GM19324 (cell line): Measurements from ENCODE around the gene KCNIP4.

ENCODE experiments used
- ATAC-seq: cut with Tn5 transposase; IDR thresholded peaks from one replicate; pipeline ENCODE4 v1.9.1; 2021; ENCODE audit warnings: mild to moderate bottlenecking, moderate library complexity; ENCODE audit not compliant: unreplicated experiment, low FRiP score

Gene KCNIP4

DNA sequence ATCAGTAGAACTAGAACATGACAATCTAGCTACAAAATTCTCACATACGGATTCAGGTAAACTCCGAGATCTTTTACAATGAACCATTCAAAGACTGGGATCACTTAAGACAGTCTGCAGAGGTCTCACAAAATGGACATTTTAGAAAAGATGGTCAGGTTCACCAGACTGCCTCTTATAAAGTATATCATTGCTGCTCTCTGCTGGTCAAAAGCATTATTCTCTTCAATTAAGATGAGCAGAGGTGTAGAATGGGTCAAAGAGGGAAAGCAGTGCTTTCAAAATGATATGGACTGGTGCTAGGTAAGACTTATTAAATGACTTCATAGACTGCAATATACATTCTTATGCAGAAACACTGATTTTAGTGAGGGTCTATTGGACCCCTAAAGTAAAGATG is 813.6 kb downstream of the KCNIP4 start:
- ATAC-seq = no peak

DNA sequence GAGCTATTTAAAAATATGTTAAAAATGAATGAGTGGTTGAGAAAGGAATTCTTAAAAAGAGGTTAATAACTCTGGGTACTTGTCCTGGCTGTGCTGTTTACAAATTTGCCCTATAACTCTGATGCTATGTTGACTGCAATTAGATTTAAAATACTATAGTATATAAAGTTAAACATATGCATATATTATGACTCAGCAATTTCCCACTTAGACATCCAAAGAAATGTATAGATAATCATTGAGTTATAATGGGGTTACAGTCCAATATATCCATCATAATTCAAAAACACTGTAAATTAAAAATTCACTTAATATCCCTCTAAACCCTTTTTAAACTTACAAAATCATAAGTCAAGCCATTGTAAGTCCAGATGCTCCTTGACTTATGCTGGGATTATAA is 818.0 kb downstream of the KCNIP4 start:
- ATAC-seq = no peak

DNA sequence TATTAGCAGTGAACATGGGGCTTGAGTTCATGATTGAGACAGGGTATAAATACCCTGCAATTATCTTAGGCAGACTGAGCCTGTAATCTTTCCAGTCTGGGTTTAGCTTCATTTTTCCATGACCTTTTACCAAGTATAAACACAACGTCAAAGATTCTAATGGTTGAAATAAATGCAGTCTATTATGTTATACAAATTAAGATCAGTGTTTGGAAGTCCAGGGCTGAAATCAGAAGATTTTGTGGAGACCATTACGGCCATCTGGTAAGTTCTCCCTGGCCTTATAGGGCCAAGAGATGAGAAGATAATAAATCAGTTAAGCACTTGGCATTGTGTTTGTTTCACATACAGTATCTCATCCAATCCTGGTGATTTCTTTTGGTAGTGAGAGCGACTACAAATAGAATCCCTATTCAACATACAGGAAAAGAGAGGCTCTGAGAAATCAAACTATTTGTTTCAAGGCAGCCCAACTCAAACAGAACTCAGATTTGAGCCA is 822.5 kb downstream of the KCNIP4 start:
- ATAC-seq = no peak

DNA sequence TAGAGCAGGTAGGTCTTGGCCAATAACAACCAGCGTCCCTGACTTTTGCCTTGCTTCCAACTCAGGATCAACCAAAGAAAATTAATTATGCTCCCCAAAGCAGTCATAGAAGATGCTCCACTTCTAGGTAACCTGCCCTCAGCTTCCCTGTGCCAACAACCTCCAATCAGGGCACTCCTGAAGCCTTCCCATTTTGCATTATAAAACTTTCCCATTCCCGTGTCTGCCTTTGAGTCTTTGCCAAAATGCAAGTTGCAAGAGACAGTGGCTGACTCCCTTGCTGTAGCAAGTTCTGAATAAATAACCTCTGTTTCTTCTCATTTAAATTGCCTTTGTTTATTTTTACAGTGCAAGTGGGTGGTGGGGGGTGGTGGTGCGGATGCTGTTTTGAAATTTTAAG is 830.3 kb downstream of the KCNIP4 start:
- ATAC-seq = no peak

DNA sequence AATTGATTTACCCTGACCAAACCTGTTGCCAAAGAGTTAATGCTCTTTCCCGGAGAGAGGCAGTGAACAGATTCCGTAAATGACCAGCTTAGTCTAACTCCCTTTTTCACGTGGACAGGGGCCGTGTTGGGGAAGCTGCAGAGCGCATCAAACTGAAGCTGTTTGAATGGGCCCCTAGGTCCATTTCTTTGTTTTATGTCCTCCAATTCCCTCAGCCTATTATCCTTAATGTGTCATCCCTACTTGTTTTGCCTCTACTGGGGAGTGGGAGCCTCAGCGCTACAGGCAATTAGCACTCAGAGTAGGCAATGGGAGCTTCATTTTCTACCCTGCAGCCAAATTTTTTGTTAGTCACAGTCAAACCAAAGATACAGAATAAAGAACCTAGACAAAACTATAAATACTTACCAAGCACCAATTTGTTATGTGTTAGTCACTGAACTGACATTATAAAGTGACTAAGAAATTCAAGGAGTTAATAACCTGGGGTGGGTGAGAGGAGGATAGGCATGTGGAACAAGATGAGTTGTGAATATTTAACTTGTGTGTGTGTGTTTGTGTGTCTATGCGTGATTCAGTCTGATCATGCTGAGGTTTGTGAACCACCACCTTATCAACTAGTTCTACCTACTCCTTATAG is 830.9 kb downstream of the KCNIP4 start:
- no peak for ATAC-seq

DNA sequence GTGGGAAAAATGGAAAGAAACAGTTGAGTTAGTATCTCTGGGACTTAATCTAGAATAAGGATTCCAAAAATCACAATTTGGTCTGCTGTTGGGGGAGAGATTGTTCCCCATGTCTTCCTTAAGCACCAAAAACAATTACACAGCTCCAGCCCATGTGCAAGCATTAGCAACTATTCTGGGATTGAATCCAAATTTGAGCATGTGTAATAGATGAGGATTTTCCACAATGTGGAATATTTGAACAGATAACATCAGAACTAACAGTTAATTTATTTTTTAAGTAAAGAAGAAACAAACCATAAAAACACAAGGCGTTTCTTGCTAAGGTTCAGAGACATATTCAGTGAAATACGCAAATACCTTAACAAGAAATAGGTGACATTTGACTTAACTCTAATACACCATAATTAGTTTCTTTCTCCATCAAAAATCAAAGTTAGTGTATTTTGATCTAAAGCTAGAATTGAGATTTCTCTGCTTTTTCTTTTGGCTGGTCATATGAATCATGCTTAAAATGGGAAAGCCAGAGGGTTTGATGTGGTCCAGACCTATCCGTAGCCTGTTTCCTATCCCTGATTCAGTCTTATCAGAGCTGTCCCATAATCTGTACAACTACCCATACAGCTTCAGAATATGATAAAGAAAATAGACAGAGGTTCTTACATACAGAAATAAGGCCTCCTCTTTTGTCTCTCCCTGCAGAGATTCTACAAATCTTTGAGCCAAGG is 834.9 kb downstream of the KCNIP4 start:
- ATAC-seq = no peak

DNA sequence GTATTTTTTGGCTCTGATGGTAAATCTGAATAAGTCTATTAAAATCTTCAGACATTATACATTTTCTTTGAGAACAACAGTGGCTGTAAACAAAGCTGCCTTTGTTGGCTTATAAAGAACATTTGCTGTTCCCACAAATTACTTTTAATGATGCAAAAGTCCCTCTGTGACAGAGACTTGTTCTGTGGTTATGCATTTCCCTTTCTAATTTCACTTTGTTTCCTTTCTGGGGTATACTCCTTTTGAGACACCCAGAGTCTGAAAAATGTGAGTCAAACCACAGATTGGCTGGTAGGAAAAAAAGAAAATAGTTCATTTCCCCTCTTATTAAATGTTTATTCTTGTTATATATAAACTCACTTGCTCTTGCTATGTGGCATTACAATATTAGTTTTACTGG is 845.9 kb downstream of the KCNIP4 start:
- ATAC-seq = no peak

DNA sequence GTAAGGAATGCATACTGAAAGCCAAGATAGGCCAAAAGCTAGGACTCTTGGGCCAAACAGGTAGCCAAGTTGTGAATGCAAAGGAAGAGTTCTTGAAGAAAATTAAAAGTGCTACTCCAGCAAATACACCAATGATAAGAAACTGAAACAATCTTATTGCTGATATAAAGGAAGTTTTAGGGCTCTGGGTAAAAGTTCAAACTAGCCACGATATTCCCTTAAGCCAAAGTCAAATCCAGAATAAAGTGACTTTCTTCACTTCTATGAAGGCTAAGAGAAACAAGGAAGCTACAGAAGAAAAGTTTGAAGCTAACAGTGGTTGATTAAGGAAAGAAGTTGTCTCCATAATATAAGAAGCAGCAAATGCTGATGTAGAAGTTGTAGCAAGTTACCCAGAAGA is 850.7 kb downstream of the KCNIP4 start:
- no peak for ATAC-seq

DNA sequence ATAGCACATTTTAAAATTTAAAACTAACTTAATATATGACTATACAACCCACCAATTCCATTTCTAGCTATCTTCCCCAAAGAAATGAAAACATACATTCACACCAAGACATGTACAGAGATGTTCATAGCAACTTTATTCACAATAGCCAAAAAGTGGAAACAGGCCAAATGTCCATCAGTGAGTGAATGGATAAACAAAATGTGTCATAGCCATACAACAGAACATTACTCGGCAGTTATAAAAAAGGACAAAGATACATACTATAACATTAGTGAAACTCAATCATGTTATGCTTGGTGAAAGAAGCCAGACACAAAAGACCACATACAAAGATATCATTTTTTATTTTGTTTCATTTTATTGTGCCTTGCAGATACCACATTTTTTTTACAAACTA is 851.5 kb downstream of the KCNIP4 start:
- no peak for ATAC-seq

DNA sequence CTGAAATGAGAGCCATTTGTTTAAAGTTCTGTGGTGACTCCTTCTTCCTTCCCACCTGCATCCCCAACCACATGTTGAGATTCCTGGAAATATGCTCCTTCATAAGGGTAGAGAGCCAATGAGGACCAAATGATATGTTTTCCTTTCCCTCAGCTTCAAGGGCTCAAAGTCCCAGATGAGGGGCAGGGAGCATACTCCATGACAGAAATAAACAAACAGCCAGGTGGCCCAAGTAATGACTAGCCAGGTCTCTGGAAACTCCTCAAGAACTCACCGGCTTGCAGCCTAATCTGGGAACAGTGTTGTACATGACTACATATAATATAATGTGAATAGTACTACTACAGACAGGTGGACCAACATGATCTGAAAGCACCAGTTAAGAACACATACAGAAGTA is 856.0 kb downstream of the KCNIP4 start:
- no peak for ATAC-seq

DNA sequence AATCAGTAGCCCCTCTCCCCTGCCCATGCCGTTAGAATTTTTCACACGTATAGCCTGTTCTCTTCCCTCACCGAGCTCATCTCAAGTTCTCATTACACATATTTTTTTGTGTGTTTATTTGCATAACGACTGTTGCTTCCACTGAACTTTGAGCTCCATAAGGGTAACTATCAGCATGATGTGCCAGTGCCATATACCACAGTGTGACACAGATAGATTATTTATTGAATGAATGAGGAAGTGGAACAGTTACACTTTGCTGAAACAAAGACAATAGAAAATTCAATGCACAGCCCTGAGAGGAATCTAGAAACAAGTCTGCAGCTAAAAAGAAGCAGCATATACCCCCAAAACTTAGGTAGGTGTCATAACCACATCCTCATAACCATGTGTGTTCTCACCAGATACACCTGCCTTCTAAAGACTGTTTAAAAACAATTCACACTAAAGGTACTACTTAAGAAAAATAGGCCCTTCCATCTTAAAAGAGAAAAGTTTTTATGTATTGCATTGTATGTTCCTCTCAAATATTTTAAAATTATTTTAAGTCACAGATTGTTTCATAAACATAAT is 858.4 kb downstream of the KCNIP4 start:
- ATAC-seq = no peak

DNA sequence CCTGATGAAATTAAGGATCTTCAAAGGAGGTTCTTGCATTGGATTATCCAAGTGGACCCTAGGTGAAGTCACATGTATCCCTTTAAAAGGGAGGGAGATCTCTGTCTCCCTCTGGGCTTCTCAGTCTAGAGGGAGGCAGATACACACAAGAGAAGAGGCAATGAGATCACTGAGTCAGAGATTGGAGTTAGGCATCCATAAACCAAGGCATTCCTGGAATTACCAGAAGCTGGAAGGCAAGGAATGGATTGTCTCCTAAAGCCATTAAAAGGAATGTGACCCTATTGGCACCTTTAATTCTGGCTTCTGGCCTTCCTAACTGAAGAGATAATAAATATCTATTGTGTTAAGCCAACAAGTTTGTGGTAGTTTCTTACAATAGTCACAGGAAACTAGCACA is 865.2 kb downstream of the KCNIP4 start:
- no peak for ATAC-seq

DNA sequence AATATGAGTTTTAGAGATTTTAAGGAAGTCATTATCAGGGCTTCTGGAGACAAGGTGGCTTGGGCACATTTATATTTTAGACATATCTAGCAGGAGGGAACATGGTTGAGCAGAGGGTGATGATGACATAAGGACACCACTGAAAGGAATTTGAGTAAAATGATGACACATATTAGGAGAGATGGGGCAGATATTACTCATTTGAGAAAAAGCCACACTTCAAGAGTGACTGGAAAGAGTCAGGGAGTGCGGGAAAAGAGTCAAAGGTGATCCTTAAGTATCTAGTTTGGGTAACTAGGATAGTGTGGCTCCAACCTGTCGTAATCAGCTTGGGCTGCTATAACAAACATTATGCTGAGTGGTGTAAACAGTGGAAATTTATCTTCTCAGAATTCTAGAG is 870.6 kb downstream of the KCNIP4 start:
- ATAC-seq = no peak

DNA sequence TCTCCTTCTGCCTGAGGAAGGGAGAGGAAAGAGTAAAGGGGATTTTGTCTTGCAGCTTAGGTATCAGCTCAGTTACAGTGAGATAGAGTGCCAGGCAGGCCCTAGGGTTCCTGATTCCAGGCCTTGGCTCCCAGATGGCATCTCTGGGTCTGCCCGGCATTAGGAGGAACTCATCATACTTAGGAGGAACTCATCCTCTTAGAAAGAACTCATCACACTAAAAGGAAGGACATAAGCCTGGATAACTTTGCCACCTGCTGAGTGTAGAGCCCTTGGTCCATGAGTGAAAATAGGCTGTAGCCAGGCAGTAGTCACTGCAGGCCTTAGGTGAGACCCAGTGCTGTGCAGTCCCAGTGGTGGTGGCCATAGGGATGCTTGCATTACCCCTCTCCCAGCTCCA is 881.2 kb downstream of the KCNIP4 start:
- no peak for ATAC-seq

DNA sequence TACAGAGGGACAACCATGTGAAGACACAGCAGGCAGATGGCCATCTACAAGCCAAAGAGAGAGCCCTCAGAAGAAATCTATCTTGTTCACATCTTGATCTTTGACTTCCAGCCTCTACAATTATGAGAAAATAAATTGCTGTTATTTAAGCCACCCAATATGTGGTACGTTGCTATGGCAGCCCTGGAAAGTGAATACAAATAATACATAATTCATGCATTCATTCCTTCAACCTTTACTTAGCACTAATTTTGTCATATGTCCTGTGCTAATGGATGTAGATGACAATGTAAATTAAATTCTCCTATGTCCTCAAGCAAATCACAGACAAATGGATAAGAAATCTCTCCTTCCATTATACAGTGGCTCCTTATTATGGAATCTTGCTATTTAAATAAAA is 886.7 kb downstream of the KCNIP4 start:
- no peak for ATAC-seq

DNA sequence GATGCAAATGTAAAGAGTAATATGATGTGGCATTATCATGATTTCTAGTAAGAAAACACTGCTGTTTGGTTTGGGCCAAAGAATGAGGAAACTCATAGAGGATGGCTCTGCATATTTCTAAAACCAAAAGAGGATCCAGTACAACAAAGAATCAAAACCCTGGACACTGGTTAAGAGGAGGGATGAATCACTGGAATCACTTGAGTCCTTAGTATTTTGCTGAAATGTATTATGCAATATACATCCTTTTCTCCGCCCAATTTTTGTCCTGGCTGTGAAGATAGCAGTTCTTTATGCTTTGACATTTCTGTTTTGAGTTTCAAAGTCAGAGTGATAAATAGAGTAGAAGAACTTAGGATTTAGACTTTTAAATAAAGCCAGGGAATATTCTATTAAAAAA is 902.4 kb downstream of the KCNIP4 start:
- ATAC-seq = no peak

DNA sequence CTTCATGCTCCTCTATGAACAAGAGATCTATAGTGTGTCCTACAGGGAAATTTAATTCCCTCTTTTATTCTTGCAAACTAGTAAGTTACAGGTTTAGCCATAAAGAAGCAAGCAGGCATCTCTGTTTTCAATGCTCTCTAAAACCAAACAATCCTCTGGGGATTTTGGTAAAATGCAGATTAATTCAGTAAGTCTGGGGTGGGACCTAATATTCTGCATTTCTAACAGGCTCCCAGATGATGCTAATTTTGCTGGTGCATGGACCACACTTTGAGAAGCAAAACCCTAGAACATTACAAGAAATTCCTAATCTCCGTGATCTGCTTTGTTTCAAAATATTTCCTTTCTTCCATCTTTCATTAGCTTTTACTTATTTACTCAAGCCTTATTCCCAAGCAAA is 903.5 kb downstream of the KCNIP4 start:
- ATAC-seq = no peak

DNA sequence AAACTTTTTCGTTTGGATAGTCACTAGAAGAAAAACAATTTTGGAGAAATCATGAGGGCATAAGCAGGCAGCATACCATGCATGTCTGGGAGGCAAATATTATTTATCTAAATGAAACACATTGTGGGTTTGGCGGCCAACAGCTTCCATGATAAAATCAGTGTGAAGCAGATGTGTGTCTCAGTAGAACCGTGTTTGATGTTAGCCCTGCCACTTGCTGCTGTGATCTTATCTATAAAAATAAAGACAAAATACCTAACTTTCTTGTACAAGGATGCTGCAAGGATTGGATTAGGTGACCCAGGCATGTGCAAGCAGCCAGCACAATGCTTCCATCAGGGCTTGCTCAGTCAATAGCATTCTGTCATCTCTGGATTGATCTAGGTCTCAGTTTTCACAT is 906.9 kb downstream of the KCNIP4 start:
- ATAC-seq = no peak

DNA sequence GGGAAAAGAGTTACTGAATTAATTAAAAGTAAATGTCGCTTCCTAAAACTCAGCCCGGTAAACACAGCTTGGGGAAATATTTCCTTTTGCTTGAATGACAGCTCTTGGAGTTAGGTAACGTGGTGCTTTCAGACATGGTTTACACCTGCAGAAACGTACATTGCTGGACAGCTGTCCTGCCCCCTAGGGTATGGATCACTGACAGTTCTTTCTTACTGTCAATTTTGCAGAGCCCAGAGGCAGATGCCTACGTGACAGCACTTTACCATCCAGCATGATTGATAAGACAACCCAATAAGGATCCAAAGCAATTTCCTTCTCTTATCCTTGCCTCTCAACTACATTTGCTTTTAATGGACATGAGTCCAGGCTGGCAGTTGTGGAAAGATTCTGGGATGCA is 913.8 kb downstream of the KCNIP4 start:
- ATAC-seq = no peak

DNA sequence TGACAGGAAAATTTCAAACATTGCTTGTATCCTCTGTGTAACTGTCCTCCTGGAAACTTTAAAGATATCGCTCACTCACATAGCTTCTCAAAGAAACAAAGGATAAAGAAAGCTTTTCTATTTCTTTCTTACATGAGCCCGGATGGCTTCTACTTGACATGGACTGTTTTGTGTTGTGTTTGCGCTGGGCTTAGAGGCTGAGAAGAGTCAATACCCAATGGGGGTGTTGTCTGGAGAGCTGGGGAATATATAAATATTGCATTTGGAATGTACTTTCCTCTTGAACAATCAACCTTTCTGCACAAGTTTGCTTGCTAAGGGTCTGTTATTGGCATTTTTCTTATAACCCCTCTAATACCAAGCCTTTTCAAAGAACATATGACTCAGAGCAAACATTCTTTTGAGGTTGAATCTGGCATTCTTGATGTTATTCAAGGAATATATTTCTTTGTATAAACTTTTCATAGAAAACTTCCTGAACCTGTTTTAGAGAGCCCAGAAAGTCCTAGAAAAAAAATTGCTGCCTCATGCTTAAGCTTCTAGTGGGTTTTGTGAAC is 916.4 kb downstream of the KCNIP4 start:
- ATAC-seq = no peak

DNA sequence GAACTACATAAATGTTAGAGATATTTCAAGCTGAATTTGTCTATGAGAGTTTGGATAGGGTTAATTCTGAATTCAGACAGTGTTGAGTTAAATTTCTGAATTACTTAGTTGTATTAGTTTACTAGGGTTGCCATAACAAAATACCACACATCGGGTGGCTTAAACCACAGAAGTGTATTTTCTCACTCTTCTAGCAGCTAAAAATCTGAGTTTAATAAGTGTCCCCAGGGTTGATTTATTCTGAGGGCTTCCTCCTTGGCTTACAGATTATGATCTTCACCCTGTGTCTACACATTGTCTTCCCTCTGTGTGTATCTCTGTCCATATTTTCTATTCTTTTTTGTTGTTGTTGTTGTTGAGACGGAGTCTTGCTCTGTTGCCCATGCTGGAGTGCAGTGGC is 929.8 kb downstream of the KCNIP4 start:
- ATAC-seq = no peak

DNA sequence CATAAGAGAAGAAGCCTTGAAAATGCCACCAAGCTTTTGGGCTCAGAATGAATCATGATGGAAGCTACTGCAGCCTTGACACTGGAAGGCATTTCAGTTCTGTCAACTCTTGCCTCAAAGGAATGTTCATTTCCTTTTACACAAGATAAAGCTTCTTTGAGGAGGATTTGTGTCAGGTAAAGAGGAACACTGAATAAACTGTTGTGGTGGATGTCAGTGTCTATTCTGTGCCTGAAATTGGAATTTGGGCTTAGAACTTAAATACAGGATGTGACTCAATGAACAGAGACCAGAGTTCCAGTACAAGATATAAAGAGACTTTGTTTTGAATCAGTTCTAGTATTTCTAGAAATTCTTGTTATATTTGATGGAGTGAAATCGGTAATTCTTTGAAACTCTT is 935.1 kb downstream of the KCNIP4 start:
- no peak for ATAC-seq
